Measurements from ENCODE around the gene CDS1. TPM values are rescaled to one million over a fixed set of nuclear protein-coding genes. Genes with fewer than 3 reads are reported as not detected.
A peak's percentile ranks its signal among the peaks of the same experiment; 100 is the strongest.

CDS1 gene
- total and polyA plus RNA-seq, 2 experiments from 2014 or later, result 10.0 to 22.6 TPM

- no peak for TF ChIP-seq ZNF462 (CRISPR knock-in tag; IDR thresholded peaks at IDR 0.05)
- TF ChIP-seq ZNF114 (CRISPR knock-in tag; IDR thresholded peaks at IDR 0.05), result no peak
- no peak for TF ChIP-seq ETS1 (IDR thresholded peaks at IDR 0.05)
Observed at GRCh38 chr4:84691800-84692199, 108.9 kb downstream of the CDS1 start (continued).

GRCh38 chr4:84697159-84697558 is 114.2 kb downstream of the CDS1 start:
- H3K4me3 ChIP-seq, result no peak overlapping the region
- no peak overlapping the region; the same call in 1 of the 2 replicates for H3K27ac ChIP-seq (ENCODE audit: low read depth)
- no peaks in the 10 kb centered on the region for H3K4me1 Mint-ChIP-seq
- H3K4me2 ChIP-seq, result no peak overlapping the region
- H3K4me1 ChIP-seq (ENCODE audit: insufficient read depth), result no peaks in the 10 kb centered on the region
- ATAC-seq (no peak), DNase-seq (ENCODE audit: low spot score) (no peak)
- H3K27me3 Mint-ChIP-seq (ENCODE audit: insufficient read depth, low read depth, poor library complexity), result peaks cover 2% of the 10 kb centered on the region
- H3K27me3 ChIP-seq (ENCODE audit: insufficient read depth), result no peaks in the 10 kb centered on the region
- H3K79me2 ChIP-seq (replicated peaks; ENCODE audit: insufficient read depth), result no peaks in the 10 kb centered on the region
- no peaks in the 10 kb centered on the region for H4K20me1 ChIP-seq (replicated peaks; ENCODE audit: insufficient read depth)
- no peak for TF ChIP-seq ETS1 (IDR thresholded peaks at IDR 0.05)
- TF ChIP-seq EZH2 (IDR thresholded peaks at IDR 0.05; ENCODE audit: low read depth, unreplicated experiment), result no peak
- TF ChIP-seq CREB1 (CRISPR knock-in tag; IDR thresholded peaks at IDR 0.05; ENCODE audit: low read depth), result no peak
- TF ChIP-seq NANOG (IDR thresholded peaks at IDR 0.05; ENCODE audit: borderline replicate concordance), result no peak
- TF ChIP-seq STAT1 (IDR thresholded peaks at IDR 0.05; ENCODE audit: unreplicated experiment), result no peak
- no peak for TF ChIP-seq JUNB (IDR thresholded peaks at IDR 0.05; ENCODE audit: unreplicated experiment)
- no peak for TF ChIP-seq EZH2phosphoT487 (IDR thresholded peaks at IDR 0.05; ENCODE audit: unreplicated experiment)
- H3K36me3 Mint-ChIP-seq (ENCODE audit: low read depth), result peaks cover 44% of the 10 kb centered on the region
- peaks cover 31% of the 10 kb centered on the region for H3K36me3 ChIP-seq (ENCODE audit: insufficient read depth)
- no peak overlapping the region for H3K4me3 Mint-ChIP-seq
- H3K27ac Mint-ChIP-seq, result peak overlapping the region; percentile 89
- no peaks in the 10 kb centered on the region for H3F3A ChIP-seq (replicated peaks; ENCODE audit: low read depth)
- H3K9me3 Mint-ChIP-seq, result no peaks in the 10 kb centered on the region
- no peak overlapping the region for H2AFZ ChIP-seq
- H3K9me2 ChIP-seq (ENCODE audit: insufficient read depth), result no peaks in the 10 kb centered on the region
